Muscle of leg (tissue), 11 donors: ENCODE measurements around the gene CDH4. TPM values are rescaled to one million over a fixed set of nuclear protein-coding genes. Genes with fewer than 3 reads are reported as not detected.

Experiments
- DNase-seq: peaks from one replicate; pipeline ENCODE4 v3.0.0; 2013
- H3K27ac ChIP-seq: one replicate; pipeline ENCODE4 v1.5.1; 2013; ENCODE audit warnings: mild to moderate bottlenecking, low read length, control low read depth
- H3K27me3 ChIP-seq: one replicate; pipeline ENCODE4 v1.6.1; 2013; ENCODE audit warnings: low read length; ENCODE audit not compliant: control insufficient read depth, insufficient read depth
- H3K36me3 ChIP-seq: one replicate; pipeline ENCODE4 v1.6.1; 2013; ENCODE audit warnings: low read length; ENCODE audit not compliant: control insufficient read depth, insufficient read depth
- H3K4me1 ChIP-seq: one replicate; pipeline ENCODE4 v1.6.1; 2013; ENCODE audit warnings: low read length; ENCODE audit not compliant: control insufficient read depth, insufficient read depth
- H3K4me3 ChIP-seq: one replicate; pipeline ENCODE4 v1.5.1; 2013; ENCODE audit warnings: low read length, control low read depth
- H3K9me3 ChIP-seq: replicated peaks from 2 replicates; pipeline ENCODE4 v1.6.1; 2013; ENCODE audit warnings: low read depth, low read length; ENCODE audit not compliant: control insufficient read depth
- WGBS: methylation state at CpG from one replicate; pipeline ENCODE4 v1.1.5; 2013; ENCODE audit warnings: missing lambda C conversion rate; ENCODE audit not compliant: insufficient coverage; 5-methylcytosine and 5-hydroxymethylcytosine counted together
- polyA plus RNA-seq, 8 donors: library from polyadenylated mRNA; unstranded; fragments of 120-200 nt; gene quantifications; one replicate each; pipeline versions ENCODE4 v1.2.1 to v1.2.3, GENCODE V29; 2013; ENCODE audit warnings: inconsistent platforms in 1 of 8, low replicate concordance in 1 of 8; ENCODE audit not compliant: insufficient read length in 8 of 8, insufficient read depth in 1 of 8
- total RNA-seq: library from RNA; stranded (reverse); fragments of 120-200 nt; gene quantifications from one replicate; pipeline ENCODE4 v1.2.4, GENCODE V29; 2013

CDH4 gene
- total and polyA plus RNA-seq, 9 donors = 0.66 to 1.4 (median 1.2) TPM

DNA sequence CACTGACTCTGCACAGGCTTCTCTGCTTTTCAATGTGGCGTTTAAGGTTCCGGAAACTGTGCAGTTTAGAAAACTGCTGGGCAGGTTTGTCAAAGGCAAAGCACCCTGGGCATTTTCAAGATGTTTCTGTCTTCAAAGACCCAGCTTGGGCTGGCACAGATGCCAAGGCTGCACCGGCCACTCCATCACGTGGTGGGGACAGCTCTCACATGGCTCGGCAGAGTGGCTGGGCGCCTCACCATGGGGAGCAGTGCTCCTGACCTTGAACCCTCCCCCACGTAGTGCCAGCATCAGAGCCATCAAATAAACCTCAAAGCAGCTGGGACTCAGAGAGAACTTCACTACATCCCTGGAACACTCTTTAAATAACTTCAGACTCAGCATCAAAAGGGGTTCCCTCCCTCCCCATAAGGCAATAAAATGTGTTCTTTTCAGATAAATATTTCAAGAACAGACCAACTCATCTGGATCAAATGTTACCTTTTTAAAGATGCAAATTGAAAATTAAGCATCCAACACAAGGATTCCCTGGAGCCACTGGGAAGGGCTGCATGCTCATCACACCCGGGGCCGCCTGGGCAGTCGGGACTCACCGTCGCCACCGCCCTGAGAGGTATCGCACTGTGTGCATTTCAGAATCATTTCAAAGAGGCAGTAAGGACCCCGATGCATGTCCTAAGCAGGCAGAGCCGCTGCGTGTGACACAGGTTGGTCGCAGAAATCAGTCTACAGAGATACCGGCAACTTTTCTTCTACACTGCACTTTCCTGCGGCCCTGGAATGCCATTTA, 157.1 kb downstream of the CDH4 start:
- DNase-seq = no peak
- Histone ChIP-seq H3K27ac (no peak overlapping the region), H3K4me3 (no peak overlapping the region), H3K4me1 (no peaks in the 10 kb centered on the region), H3K36me3 (no peaks in the 10 kb centered on the region), H3K27me3 (no peaks in the 10 kb centered on the region), H3K9me3 (peaks cover 3% of the 10 kb centered on the region)
- 81% methylated on average over 18 of the region's 20 CpGs for WGBS

GRCh38 chr20:61411743-61412142, 159.7 kb downstream of the CDH4 start:
- Histone ChIP-seq H3K36me3 (no peaks in the 10 kb centered on the region), H3K4me3 (no peak overlapping the region), H3K9me3 (peaks cover 3% of the 10 kb centered on the region), H3K27me3 (no peaks in the 10 kb centered on the region), H3K4me1 (no peaks in the 10 kb centered on the region), H3K27ac (no peak overlapping the region)
- DNase-seq = no peak
- 72% methylated on average over 3 of the region's 4 CpGs for WGBS

DNA sequence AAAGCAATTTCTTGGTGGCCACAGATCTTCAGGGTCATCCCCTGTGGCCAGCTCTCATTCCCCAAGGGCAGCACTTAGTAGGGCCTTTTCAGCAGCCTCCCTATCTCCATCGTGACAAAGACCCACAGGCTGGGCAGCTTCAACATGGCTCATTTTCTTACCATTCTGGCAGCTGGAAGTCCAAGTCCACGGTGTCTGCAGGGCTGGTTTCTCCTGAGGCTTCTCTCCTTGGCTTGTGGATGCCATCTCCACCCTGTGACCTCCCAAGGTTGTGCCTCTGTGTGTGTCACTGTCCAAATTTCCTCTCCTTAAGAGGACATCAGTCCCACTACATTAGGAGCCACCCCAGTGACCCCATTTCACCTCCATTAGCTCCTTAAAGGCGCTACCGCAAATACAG, 161.7 kb downstream of the CDH4 start:
- Histone ChIP-seq H3K4me1 (no peaks in the 10 kb centered on the region), H3K9me3 (peaks cover 3% of the 10 kb centered on the region), H3K36me3 (no peaks in the 10 kb centered on the region), H3K27ac (no peak overlapping the region), H3K4me3 (no peak overlapping the region), H3K27me3 (no peaks in the 10 kb centered on the region)
- WGBS = 84% methylated on average over 3 of the region's 4 CpGs
- no peak for DNase-seq

GRCh38 chr20:61414455-61414991, 162.5 kb downstream of the CDH4 start:
- Histone ChIP-seq H3K4me3 (no peak overlapping the region), H3K9me3 (peaks cover 3% of the 10 kb centered on the region), H3K4me1 (no peaks in the 10 kb centered on the region), H3K27me3 (peaks cover 5% of the 10 kb centered on the region), H3K27ac (no peak overlapping the region), H3K36me3 (no peaks in the 10 kb centered on the region)
- 68% methylated on average over 11 of the region's 11 CpGs for WGBS
- DNase-seq = no peak

GRCh38 chr20:61416546-61416945, 164.5 kb downstream of the CDH4 start:
- no peak overlapping the region for H3K4me3 ChIP-seq
- DNase-seq = no peak
- H3K4me1 ChIP-seq = no peaks in the 10 kb centered on the region
- H3K27me3 ChIP-seq = peaks cover 11% of the 10 kb centered on the region
- 92% methylated on average over 6 of the region's 7 CpGs for WGBS
- H3K27ac ChIP-seq = no peak overlapping the region
- peaks cover 3% of the 10 kb centered on the region for H3K9me3 ChIP-seq
- H3K36me3 ChIP-seq = no peaks in the 10 kb centered on the region

- Histone ChIP-seq H3K4me1 (no peaks in the 10 kb centered on the region), H3K9me3 (peaks cover 3% of the 10 kb centered on the region), H3K27me3 (peaks cover 14% of the 10 kb centered on the region), H3K4me3 (no peak overlapping the region), H3K27ac (no peak overlapping the region), H3K36me3 (no peaks in the 10 kb centered on the region)
- WGBS = 69% methylated on average over 7 of the region's 16 CpGs
- DNase-seq = no peak
Measured at GRCh38 chr20:61417221-61417941, 165.3 kb downstream of the CDH4 start.

DNA sequence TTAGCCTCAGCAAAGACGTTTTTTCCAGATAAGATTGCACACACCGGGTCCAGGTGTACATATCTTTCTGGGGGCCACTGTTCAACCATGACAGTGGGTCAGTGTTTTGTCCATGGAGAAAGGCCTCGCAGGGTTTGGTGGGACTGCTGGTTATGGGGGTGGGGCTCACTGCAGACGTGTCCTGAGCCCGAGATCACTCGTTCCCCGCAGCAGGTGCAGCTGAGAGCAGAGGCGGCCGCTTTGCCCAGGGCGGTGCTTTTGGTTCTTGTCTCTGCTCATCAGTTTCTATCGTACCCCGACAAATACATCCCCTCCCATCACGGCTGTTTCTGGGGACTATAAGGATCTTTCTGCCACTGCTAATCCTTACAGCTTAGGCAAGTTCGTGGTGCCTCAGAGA, 166.9 kb downstream of the CDH4 start:
- H3K36me3 ChIP-seq = no peaks in the 10 kb centered on the region
- no peaks in the 10 kb centered on the region for H3K4me1 ChIP-seq
- 63% methylated on average over 11 of the region's 14 CpGs for WGBS
- no peak overlapping the region for H3K27ac ChIP-seq
- peaks cover 14% of the 10 kb centered on the region for H3K27me3 ChIP-seq
- H3K4me3 ChIP-seq = no peak overlapping the region
- no peaks in the 10 kb centered on the region for H3K9me3 ChIP-seq
- DNase-seq = no peak

- no peak for DNase-seq
- whole genome bisulfite sequencing = 67% methylated on average over 4 of the region's 6 CpGs
Measured at GRCh38 chr20:61419501-61419900, 167.4 kb downstream of the CDH4 start.

DNA sequence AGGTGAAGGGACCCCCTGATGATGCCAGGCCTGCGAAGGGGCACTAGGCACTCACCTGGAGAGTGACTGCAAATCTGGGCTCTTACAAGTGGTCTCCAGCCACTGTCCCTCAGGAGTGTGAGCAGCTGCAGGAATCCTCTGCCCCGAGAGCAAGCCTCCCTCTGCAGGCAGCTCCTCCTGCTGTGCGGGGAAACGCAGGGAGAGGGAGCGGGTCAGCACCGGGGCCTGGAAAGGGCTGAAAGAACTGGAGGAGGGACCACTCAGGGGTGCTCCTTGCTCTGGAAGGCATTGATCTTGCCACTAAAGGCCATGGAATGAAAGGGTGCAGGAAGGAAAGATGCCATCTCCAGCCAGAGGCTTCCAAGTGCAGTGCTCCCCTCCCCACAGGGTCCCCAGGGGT, 168.0 kb downstream of the CDH4 start:
- Histone ChIP-seq H3K27me3 (peaks cover 14% of the 10 kb centered on the region), H3K9me3 (no peaks in the 10 kb centered on the region), H3K27ac (no peak overlapping the region), H3K4me3 (no peak overlapping the region), H3K36me3 (no peaks in the 10 kb centered on the region), H3K4me1 (no peaks in the 10 kb centered on the region)
- DNase-seq = no peak
- 72% methylated on average over 6 of the region's 6 CpGs for WGBS

More at GRCh38 chr20:61419501-61419900, 167.4 kb downstream of the CDH4 start:
- H3K27me3 ChIP-seq = peaks cover 14% of the 10 kb centered on the region
- H3K4me3 ChIP-seq = no peak overlapping the region
- no peak overlapping the region for H3K27ac ChIP-seq
- H3K36me3 ChIP-seq = no peaks in the 10 kb centered on the region
- no peaks in the 10 kb centered on the region for H3K4me1 ChIP-seq
- H3K9me3 ChIP-seq = no peaks in the 10 kb centered on the region

DNA sequence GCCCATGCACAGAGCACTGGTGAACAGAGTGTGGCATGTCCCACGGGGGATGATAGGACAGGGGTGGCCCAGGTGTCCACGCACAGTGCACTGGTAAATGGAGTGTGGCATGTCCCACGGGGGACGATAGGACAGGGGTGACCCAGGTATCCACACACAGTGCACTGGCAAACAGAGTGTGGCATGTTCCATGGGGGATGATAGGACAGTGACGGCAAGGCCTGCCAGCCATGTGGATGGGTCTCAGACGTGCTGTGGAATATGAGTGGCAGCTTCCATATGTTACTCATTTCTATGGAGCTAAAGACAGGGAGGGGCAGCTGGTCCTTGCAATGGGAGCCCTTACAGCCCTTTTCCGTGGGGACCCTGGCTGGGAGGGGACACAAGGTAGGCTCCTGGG, 168.7 kb downstream of the CDH4 start:
- no peaks in the 10 kb centered on the region for H3K36me3 ChIP-seq
- H3K27ac ChIP-seq = no peak overlapping the region
- H3K4me1 ChIP-seq = no peaks in the 10 kb centered on the region
- DNase-seq = no peak
- H3K4me3 ChIP-seq = no peak overlapping the region
- H3K27me3 ChIP-seq = peaks cover 14% of the 10 kb centered on the region
- H3K9me3 ChIP-seq = no peaks in the 10 kb centered on the region
- WGBS = 86% methylated on average over 7 of the region's 7 CpGs
